ENCODE data around the gene PGAP3.

PGAP3 gene

DNA sequence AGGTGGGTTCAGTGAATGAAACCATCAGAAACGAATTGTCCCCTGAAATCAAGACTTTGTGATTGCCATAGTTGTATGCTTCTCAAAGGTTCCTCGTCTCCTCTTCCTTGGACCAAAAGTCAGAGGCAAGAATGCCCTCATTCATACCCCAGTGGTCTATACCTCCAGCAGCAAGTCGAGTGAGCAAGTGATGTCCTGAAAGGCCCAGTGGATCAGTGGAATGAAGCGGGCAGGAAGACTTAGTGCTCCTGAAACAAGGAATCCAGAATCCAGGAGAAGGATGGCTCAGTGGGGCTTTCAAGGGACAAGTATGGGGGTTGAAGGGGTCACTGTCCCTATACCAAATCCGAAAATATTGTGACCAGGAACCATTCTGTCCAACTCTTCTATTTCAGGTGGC, 6.7 kb upstream of the PGAP3 start:
- DNase-seq = no peak

- DNase-seq = no peak
These were observed 1.1 kb upstream of the PGAP3 start for GRCh38 chr17:39688945-39689344.

DNA sequence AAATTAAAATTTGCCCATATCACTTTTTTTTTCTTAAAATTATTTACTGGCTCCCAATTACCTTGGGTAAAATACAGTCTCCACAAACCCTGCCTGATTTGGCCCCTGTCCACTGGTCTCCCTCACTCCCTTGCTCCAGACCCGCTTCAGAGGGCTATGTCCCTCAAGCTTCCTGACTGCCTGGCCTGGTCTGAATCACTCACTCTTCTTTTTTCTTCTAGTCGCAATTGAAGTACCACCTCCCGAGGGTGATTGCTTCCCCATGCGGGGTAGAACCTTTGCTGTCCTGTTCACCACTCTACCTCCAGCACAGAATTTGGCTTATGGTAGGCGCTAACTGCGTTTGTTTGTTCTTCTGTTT, 598 bp upstream of the PGAP3 start:
- DNase-seq = no peak

DNA sequence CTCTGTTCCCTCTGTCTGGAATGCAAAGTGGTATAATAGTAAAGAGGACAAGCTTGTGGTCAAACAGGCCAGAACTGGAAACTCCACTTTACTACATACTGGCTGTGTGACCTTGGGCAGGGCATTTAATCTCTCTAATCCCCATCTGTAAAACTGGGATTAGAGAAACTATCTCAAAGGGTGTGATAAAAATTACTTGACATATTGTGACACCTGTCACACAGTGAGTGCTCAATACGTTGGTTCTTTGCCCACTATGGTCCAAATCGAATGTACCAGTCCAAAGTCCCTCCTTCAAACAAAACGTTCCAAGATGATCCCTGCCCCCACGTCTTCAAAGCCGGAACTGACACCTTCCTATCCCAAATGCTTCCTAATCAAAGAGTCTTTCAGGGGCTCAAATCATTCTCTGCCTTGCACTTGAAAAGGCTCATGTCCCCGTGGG, 734 bp downstream of the PGAP3 start:
- DNase-seq = no peak

GRCh38 chr17:39684369-39685192, 3.3 kb downstream of the PGAP3 start:
- DNase-seq = no peak

DNA sequence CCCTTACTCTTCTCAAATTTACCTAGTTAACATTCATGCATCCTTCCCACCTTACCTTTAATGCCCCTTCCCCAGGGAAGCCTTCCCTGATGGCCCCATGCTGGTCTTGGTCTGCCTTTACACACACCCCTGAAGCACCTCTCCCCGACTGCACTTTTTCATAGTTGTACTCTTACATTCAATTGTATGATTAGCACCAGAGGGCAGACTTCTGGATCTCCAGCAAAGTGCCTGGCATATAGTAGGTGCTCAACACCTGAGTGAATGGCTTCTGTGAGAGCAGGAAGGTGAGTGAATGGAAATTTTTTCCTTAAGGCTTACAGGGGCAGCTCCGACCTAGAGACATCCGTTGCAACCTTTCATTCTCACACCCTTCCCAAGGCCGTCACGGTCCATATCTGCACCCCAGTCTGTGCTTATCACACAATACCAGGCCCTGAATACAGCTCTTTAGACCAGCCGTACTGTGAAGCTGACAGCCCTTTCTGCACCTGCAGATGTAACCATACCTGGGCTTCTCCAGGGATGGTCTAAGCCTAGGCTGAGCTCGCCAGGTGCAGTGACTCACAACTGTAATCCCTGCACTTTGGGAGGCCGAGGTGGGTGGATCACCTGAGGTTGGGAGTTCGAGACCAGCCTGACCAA, 4.4 kb downstream of the PGAP3 start:
- DNase-seq = no peak

DNA sequence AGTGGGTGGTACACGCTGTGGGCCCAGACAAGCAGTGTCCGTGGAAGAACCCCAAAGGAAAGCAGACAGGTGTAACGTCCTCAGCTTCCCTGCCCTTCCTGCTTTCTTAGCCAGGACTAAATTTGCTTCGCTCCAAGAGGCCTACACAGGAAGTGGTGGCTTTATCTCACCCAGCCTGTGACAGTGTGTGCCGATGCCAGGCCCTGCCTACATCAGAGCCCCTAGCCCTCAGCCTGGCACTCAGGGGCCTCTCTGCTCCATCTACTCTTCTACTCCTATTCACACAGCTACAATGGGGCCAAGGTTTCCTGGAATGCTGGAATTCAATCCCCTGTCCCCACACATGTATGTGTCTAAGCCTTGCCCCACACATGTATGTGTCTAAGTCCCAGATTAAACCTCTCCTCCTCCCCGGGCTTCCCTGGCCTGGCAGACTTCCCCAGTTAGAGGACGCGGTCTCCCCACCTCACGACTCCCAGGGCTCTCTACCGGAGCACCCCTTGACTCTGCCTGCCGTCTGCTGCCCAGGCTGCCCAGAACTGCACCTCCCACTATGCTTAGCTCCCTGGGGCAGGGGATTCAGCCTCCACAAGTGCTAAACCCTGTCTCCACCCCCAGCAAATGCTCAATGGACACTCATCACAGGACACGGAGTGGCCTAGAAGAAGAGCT, 8.2 kb downstream of the PGAP3 start:
- DNase-seq = no peak

GRCh38 chr17:39678340-39679116, 9.3 kb downstream of the PGAP3 start:
- DNase-seq = no peak

- no peak for DNase-seq
These were observed 10.1 kb downstream of the PGAP3 start for GRCh38 chr17:39677542-39678339.

DNA sequence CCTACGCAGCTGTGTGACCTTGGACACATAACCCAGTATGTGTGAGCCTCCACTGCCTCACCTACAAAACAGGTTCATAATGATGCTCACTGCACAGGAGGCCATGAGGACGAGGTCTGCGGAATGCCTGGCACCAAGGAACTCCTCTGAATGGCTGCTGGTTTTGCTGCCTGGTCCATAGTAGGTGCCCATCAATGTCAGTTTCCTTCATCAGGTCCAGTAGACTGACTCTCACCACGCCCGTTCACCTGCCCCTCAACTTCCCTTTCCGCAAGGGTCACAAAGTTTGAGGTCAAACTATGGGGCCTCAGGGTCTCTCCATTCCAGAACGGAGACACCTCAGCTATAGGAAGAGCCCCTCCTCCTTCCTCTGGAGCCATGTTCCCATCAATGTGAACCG, 10.8 kb downstream of the PGAP3 start:
- no peak for DNase-seq

- DNase-seq = peak; percentile 75
These were observed 11.5 kb downstream of the PGAP3 start for GRCh38 chr17:39676198-39676819.

GRCh38 chr17:39675390-39676082, 12.3 kb downstream of the PGAP3 start:
- no peak for DNase-seq

- DNase-seq = peak; percentile 88
These were observed 13.0 kb downstream of the PGAP3 start for GRCh38 chr17:39674702-39675389.

GRCh38 chr17:39674179-39674578, 13.7 kb downstream of the PGAP3 start:
- DNase-seq = no peak

GRCh38 chr17:39673335-39674081, 14.3 kb downstream of the PGAP3 start:
- DNase-seq = no peak

DNA sequence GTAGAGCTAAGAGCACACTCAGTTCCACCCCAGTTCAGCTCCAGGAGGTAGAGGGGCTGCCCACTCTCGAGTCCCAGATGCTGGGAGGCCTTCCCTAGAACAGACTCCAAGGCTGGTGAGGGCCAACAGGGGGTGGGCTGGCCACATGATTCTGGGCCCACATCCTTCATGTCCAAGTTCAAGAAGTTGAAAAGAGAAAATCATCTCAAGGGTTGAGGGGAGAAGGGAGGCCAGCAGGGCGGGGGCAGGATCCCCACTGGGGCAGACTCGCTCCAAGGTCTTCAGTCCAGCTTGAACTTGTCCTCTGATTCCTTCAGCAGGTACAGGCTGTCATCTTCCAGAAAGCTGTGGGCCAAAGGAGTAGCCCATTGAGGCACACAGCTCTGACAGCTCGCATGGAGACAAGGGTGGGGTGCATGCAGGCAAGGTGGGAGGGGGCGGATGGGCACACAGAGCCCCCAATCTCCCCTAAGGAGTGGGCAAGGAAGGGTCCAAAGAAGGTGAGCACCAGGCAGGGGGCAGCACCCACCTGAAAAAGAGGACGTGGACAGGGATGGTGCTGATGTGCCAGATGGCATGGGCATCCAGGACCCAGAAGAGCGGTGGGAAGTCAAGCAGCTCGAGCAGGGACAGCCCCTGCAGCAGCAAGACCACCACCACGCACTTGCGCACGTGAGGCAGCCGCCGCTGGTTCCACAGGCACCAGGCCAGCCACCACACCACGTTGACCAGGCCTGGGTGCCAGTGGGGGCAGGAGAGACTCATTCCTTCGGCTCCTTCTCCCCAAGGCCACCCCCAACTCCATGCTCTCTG, 15.1 kb downstream of the PGAP3 start:
- no peak for DNase-seq

DNA sequence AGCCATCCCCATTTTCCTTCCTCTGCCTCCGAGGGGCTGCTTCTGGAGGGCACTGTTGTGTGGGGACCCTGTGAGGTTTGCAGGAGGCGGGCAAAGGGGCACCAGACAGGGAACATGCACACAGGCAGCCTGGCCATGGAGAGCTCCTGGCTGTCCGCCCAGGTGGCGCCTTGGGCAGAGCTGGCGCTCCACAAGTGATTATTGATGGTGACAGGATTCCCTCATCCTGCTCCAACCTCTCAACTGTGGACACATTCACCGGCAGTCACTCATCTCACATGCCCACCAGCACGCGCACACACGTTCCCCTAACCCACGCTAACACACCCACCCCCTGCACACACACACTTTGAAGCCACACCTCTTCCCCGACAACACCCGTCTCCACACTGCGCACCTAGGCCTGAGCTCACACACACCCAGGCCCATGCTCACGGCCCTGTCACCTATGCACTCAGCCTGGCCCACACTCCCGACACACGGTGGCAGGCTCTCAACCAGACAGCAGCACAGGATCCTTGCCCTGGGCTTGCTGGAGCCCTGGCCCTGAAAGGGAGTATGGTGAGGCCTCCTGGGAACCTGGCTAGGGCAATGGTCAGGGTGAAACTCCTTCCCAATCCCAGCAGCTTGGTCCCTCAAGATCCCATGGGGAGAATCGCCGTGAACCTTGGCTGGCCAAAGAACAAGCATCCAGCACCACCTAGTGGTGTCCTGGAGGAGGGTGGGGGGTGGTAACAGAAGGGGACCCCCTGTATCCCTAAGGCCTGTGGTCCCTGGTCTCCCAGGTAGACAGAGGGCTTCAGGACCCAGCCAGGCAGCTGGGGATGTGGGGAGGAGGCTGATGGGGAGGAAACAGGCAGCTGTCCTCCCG, 16.0 kb downstream of the PGAP3 start:
- no peak for DNase-seq

DNA sequence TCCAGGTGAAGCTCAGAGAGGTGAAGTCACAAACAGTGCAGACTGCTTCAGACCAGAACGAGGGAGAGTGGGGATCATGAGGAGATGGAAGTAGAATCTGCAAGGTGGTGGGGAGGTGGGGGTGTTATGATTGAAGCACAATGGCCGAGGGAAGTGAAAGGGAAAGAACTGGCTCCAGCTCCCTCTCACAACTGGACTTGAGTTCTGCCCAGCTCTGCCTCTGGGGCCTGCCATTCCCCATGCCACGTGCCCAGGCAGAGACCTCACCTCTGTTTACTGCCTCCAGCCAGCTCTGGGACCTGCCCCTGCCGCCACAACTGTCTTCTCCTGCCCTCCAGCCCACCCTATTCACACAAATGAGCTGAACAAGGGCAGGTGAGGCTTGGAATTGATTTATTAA, 17.1 kb downstream of the PGAP3 start:
- no peak for DNase-seq

All from NCI-H1436 treated with DMSO at 0.1 percent for 48 hours (cell line).